ENCODE results near the gene RPP40.

DNA sequence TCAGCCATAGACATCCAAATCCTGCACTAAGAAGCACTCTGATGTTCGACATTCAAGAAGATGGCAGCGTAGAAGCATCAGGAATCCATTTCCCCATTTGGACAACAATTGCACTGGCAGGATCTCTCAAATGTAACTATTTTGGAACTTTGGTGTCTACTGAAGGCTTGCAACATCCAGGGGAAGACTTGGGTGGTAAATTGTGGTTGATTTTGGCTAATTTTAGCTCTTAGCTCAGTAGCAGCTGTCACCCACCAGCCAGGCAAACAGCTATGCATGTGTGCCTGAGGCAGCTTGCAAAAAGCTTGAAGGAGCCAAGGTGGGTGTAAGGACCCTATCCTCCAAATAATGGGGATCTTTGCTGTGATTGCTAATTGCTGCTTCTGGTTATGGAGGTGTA lies 46.2 kb upstream of the RPP40 start:
- TF ChIP-seq, protein P1, sequence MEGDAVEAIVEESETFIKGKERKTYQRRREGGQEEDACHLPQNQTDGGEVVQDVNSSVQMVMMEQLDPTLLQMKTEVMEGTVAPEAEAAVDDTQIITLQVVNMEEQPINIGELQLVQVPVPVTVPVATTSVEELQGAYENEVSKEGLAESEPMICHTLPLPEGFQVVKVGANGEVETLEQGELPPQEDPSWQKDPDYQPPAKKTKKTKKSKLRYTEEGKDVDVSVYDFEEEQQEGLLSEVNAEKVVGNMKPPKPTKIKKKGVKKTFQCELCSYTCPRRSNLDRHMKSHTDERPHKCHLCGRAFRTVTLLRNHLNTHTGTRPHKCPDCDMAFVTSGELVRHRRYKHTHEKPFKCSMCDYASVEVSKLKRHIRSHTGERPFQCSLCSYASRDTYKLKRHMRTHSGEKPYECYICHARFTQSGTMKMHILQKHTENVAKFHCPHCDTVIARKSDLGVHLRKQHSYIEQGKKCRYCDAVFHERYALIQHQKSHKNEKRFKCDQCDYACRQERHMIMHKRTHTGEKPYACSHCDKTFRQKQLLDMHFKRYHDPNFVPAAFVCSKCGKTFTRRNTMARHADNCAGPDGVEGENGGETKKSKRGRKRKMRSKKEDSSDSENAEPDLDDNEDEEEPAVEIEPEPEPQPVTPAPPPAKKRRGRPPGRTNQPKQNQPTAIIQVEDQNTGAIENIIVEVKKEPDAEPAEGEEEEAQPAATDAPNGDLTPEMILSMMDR (conservative IDR thresholded peaks at IDR 0.05; ENCODE audit: low read depth, low read length): no peak
- TF ChIP-seq EZH2 (IDR thresholded peaks at IDR 0.05; ENCODE audit: borderline replicate concordance, low read depth, low read length, poor library complexity, severe bottlenecking): no peak

All from A673 (cell line).